Loucy (cell line): ENCODE measurements around the gene CCR1.

Experiments
- CTCF ChIP-seq: fragments of 200-600 bp; sonication (generic); conservative IDR thresholded peaks from 2 replicates; pipeline ENCODE4 v1.5.1; 2014; ENCODE audit warnings: mild to moderate bottlenecking, antibody characterized with exemption, low read length
- EZH2phosphoT487 ChIP-seq: fragments of 200-600 bp; IDR thresholded peaks from 2 replicates; pipeline ENCODE4 v1.6.1; 2018; ENCODE audit warnings: antibody characterized with exemption, mild to moderate bottlenecking, moderate library complexity, borderline replicate concordance

DNA sequence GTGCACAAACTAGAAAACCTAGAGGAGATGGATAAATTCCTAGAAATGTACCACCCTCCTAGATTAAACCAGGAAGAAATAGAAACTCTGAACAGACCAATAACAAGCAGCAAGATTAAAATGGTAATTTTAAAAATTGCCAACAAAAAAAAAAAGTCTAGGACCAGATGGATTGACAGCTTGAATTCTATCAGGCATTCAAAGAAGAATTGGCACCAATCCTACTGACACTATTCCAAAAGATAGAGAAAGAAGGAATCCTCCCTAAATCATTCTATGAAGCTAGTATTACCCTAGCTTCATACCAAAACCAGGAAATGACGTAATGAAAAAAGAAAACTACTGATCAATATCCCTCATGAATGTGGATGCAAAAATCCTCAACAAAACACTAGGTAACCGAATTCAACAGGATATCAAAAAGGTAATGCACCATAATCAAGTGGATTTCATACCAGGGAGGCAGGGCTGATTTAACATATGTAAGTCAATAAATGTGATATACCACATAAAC lies 10.1 kb upstream of the CCR1 start:
- TF ChIP-seq CTCF (no peak), EZH2phosphoT487 (no peak)
